HEK293T (cell line): ENCODE data around the gene ZNF280A.
"Not testable (repeated sequence)": the region's sequence is repeated elsewhere in the genome, so short reads cannot be mapped to it uniquely, and the experiment has no call there.

Experiments
- ARNT ChIP-seq: fragments of 450-650 bp; IDR thresholded peaks from 2 replicates; pipeline ENCODE4 v1.6.1; 2017; ENCODE audit warnings: mild to moderate bottlenecking
- BHLHE40 ChIP-seq: fragments of 450-650 bp; IDR thresholded peaks from 2 replicates; pipeline ENCODE4 v1.6.1; 2016; ENCODE audit warnings: mild to moderate bottlenecking, moderate library complexity, borderline replicate concordance
- FOXA1 ChIP-seq: fragments of 450-650 bp; IDR thresholded peaks from 2 replicates; pipeline ENCODE4 v1.6.1; 2016; ENCODE audit warnings: mild to moderate bottlenecking
- FOXK2 ChIP-seq: fragments of 450-650 bp; IDR thresholded peaks from 2 replicates; pipeline ENCODE4 v1.6.1; 2016; ENCODE audit warnings: mild to moderate bottlenecking
- FOXM1 ChIP-seq: fragments of 450-650 bp; IDR thresholded peaks from 2 replicates; pipeline ENCODE4 v1.6.1; 2017; ENCODE audit warnings: mild to moderate bottlenecking, borderline replicate concordance
- HDGF ChIP-seq: fragments of 450-650 bp; IDR thresholded peaks from 2 replicates; pipeline ENCODE4 v1.6.1; 2017; ENCODE audit warnings: antibody characterized with exemption, borderline replicate concordance
- SP1 ChIP-seq: fragments of 450-650 bp; IDR thresholded peaks from 2 replicates; pipeline ENCODE4 v1.6.1; 2017
- SUZ12 ChIP-seq: fragments of 450-650 bp; IDR thresholded peaks from 2 replicates; pipeline ENCODE4 v1.6.1; 2016; ENCODE audit warnings: mild to moderate bottlenecking
- TARDBP ChIP-seq: fragments of 450-650 bp; IDR thresholded peaks from 2 replicates; pipeline ENCODE4 v1.6.1; 2016
- TF ChIP-seq, protein P1 (sequence below): fragments of 450-650 bp; IDR thresholded peaks from 2 replicates; pipeline ENCODE4 v1.6.1; 2016

DNA sequence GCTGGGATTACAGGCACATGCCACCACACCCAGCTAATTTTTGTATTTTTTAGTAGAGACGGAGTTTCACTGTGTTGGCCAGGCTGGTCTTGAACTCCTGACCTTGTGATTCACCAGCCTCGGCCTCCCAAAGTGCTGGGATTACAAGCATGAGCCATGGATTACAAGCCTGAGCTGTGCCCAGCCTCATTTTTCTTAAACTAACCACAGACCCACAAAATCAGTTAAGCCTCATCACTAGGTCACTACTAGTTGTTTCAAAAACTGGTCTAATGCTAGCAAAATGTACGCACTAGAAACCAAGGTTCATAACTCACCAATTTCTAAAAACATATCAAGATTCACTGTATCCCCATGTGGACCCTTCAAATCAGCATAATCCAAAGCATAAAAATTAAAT is 28.5 kb downstream of the ZNF280A start:
- not testable (repeated sequence) for TF ChIP-seq SP1, FOXM1, SUZ12, HDGF, FOXA1, BHLHE40, ARNT, FOXK2, TARDBP
- TF ChIP-seq, protein P1, sequence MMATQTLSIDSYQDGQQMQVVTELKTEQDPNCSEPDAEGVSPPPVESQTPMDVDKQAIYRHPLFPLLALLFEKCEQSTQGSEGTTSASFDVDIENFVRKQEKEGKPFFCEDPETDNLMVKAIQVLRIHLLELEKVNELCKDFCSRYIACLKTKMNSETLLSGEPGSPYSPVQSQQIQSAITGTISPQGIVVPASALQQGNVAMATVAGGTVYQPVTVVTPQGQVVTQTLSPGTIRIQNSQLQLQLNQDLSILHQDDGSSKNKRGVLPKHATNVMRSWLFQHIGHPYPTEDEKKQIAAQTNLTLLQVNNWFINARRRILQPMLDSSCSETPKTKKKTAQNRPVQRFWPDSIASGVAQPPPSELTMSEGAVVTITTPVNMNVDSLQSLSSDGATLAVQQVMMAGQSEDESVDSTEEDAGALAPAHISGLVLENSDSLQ = not testable (repeated sequence)
